ENCODE measurements around the gene RMI1. TPM values are rescaled to one million over a fixed set of nuclear protein-coding genes. Genes with fewer than 3 reads are reported as not detected.

RMI1 gene
- total and polyA plus RNA-seq, 2 of the 8 experiments (the other 6 are each of a cell fraction or from before 2014, with no cell fraction given) = 3.0 to 34.1 TPM

GRCh38 chr9:83957248-83957513, 23.4 kb upstream of the RMI1 start:
- H3K18ac ChIP-seq (ENCODE audit: extremely low read depth, low read length) = no peak overlapping the region
- H4K5ac ChIP-seq (ENCODE audit: insufficient read length, low read depth, low read length) = no peak overlapping the region
- H2AFZ ChIP-seq (ENCODE audit: low read length) = no peak overlapping the region
- no peak overlapping the region for H3K4ac ChIP-seq (replicated peaks; ENCODE audit: insufficient read length, low read depth, low read length)
- 89% methylated on average over 4 of the region's 4 CpGs; no CpG with 5 or more reads in 1 of the 2 experiments for WGBS, 2 experiments (ENCODE audit: extremely low coverage in 1 of 2, insufficient coverage in 1 of 2, insufficient read length in 1 of 2, insufficient replicate concordance in 2 of 2, low coverage in 1 of 2, low lambda C conversion rate in 2 of 2, missing lambda C conversion rate in 1 of 2)
- H2BK15ac ChIP-seq (ENCODE audit: low read length) = no peak overlapping the region
- H3K23ac ChIP-seq (ENCODE audit: insufficient read length) = no peak overlapping the region
- no peaks in the 10 kb centered on the region for H3K9me3 ChIP-seq (ENCODE audit: insufficient read depth in 2 of 2, low read depth in 1 of 2, low read length in 1 of 2)
- H3K23me2 ChIP-seq (ENCODE audit: low read depth, low read length) = no peaks in the 10 kb centered on the region
- no peak overlapping the region for H3K56ac ChIP-seq (replicated peaks; ENCODE audit: insufficient read length, low read depth, low read length)
- H2BK5ac ChIP-seq (ENCODE audit: low read depth, low read length) = no peak overlapping the region
- no peaks in the 10 kb centered on the region for H3K4me1 ChIP-seq (replicated peaks in 1 of 4; ENCODE audit: control insufficient read depth in 3 of 4, insufficient read depth in 4 of 4, low read length in 3 of 4)
- no peaks in the 10 kb centered on the region for H4K20me1 ChIP-seq (replicated peaks in 1 of 2; ENCODE audit: control insufficient read depth in 1 of 2, insufficient read depth in 2 of 2, low read length in 2 of 2)
- no peak for DNase-seq (ENCODE audit: low read depth in 1 of 2, low spot score in 2 of 2)
- H3K4me3 ChIP-seq (ENCODE audit: extremely low read depth in 1 of 4, insufficient read depth in 2 of 4, low read depth in 3 of 4, low read length in 4 of 4) = peak overlapping the region in 2 of 4 experiments; percentile 24 to 50; a peak in 2 of 8 replicates
- H4K8ac ChIP-seq (ENCODE audit: extremely low read depth, insufficient read depth, low read length) = no peak overlapping the region
- no peak overlapping the region for H4K91ac ChIP-seq (replicated peaks; ENCODE audit: insufficient read length, low read length)
- H2BK20ac ChIP-seq (ENCODE audit: low read length) = no peak overlapping the region
- peak overlapping the region; percentile 25 to 31; a peak in 2 of 4 replicates for H3K4me2 ChIP-seq (ENCODE audit: insufficient read depth in 1 of 2, low read depth in 2 of 2, low read length in 2 of 2)
- ChIA-PET CTCF (ENCODE audit: partially characterized antibody) (no interaction called here), POLR2A (ENCODE audit: partially characterized antibody) (interaction anchor here (0.8 to 9.2 kb wide), 5 partner anchors 10 to 36 kb away, joined by 3 to 102 read pairs (median 10); partner anchors contain the start of genes HNRNPK, KIF27 and RMI1)
- H3K27me3 ChIP-seq (replicated peaks in 1 of 4; ENCODE audit: control insufficient read depth in 3 of 4, extremely low read depth in 1 of 4, insufficient read depth in 3 of 4, low read length in 3 of 4) = no peaks in the 10 kb centered on the region
- H3K79me1 ChIP-seq (ENCODE audit: low read depth, low read length) = no peaks in the 10 kb centered on the region
- no peak overlapping the region for H2BK12ac ChIP-seq (ENCODE audit: low read depth, low read length)
- no peak overlapping the region for H3K14ac ChIP-seq (ENCODE audit: insufficient read length)
- no peak for TF ChIP-seq FOSL1 (IDR thresholded peaks at IDR 0.05; ENCODE audit: insufficient read depth, low read depth, low read length)
- TF ChIP-seq CHD1 (IDR thresholded peaks at IDR 0.05; ENCODE audit: low read depth, low read length) = no peak
- no peak for TF ChIP-seq SP2 (IDR thresholded peaks at IDR 0.05; ENCODE audit: low read length)
- TF ChIP-seq USF2 (IDR thresholded peaks at IDR 0.05; ENCODE audit: low read length) = no peak
- TF ChIP-seq TAF7 (optimal IDR thresholded peaks at IDR 0.05; ENCODE audit: borderline replicate concordance, low read depth, low read length) = no peak
- no peak for TF ChIP-seq KDM4A (IDR thresholded peaks at IDR 0.05; ENCODE audit: low read depth, low read length, severe bottlenecking)
- no peak for TF ChIP-seq BCL11A (IDR thresholded peaks at IDR 0.05; ENCODE audit: low read depth in 2 of 2, low read length in 2 of 2)
- H3K9ac ChIP-seq (replicated peaks in 1 of 4; ENCODE audit: extremely low read depth in 1 of 4, low read depth in 3 of 4, low read length in 3 of 4) = no peak overlapping the region
- H3K79me2 ChIP-seq (ENCODE audit: control insufficient read depth in 1 of 2, insufficient read depth in 2 of 2, low read length in 2 of 2) = no peaks in the 10 kb centered on the region
- no peaks in the 10 kb centered on the region for H3K36me3 ChIP-seq (ENCODE audit: control insufficient read depth in 2 of 4, insufficient read depth in 4 of 4, low read length in 3 of 4)
- H2AK5ac ChIP-seq (ENCODE audit: low read depth, low read length) = 0 out of 2 replicates have a peak overlapping the region, but pooled peaks have one; percentile 39
- no peak for FAIRE-seq
- no peak overlapping the region for H2BK120ac ChIP-seq (replicated peaks; ENCODE audit: low read depth, low read length)
- no peak overlapping the region for H3K27ac ChIP-seq (ENCODE audit: low read depth, low read length)
